Measurements from ENCODE around the gene ASGR1.

DNA sequence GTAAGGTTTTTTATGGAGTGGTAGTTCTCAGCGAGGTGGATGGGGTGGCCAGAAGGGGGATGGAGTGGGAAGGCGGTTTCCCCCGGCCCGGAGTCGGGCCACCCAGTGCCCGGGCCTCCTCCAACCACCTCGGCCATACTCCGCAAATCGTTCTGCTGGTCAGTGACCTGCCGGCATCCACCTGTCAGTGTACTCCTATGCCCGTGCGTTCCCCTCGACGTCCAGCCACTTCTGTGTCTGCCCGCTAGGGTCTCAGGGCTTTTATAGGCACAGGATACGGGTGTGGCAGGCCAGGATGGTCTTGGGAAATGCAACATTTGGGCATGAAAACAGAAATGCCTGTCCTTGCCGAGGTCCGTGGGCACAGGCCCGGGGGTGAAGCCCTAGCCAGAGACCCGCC lies 45.3 kb downstream of the ASGR1 start:
- TF ChIP-seq EZH2phosphoT487 (IDR thresholded peaks at IDR 0.05; ENCODE audit: borderline replicate concordance, low read depth, low read length): no peak
- TF ChIP-seq, protein P1, sequence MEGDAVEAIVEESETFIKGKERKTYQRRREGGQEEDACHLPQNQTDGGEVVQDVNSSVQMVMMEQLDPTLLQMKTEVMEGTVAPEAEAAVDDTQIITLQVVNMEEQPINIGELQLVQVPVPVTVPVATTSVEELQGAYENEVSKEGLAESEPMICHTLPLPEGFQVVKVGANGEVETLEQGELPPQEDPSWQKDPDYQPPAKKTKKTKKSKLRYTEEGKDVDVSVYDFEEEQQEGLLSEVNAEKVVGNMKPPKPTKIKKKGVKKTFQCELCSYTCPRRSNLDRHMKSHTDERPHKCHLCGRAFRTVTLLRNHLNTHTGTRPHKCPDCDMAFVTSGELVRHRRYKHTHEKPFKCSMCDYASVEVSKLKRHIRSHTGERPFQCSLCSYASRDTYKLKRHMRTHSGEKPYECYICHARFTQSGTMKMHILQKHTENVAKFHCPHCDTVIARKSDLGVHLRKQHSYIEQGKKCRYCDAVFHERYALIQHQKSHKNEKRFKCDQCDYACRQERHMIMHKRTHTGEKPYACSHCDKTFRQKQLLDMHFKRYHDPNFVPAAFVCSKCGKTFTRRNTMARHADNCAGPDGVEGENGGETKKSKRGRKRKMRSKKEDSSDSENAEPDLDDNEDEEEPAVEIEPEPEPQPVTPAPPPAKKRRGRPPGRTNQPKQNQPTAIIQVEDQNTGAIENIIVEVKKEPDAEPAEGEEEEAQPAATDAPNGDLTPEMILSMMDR (conservative IDR thresholded peaks at IDR 0.05; ENCODE audit: low read length): no peak

Measured in OCI-LY7 (cell line).